NB4 (cell line): ENCODE data around the gene MSANTD1.

ENCODE experiments used
- DNase-seq: peaks from one replicate; pipeline ENCODE4 v3.0.0; 2010; ENCODE audit warnings: low read depth
- H3K4me3 ChIP-seq: one replicate; pipeline ENCODE4 v1.5.1; 2011; ENCODE audit warnings: mild to moderate bottlenecking, low read depth, low read length, moderate library complexity
- CTCF ChIP-seq: IDR thresholded peaks from one replicate; pipeline ENCODE4 v1.5.1; 2012; ENCODE audit warnings: low read depth, low read length
- MAX ChIP-seq: IDR thresholded peaks from 2 replicates; pipeline ENCODE4 v1.6.1; 2011; ENCODE audit warnings: low read depth, low read length
- MYC ChIP-seq: IDR thresholded peaks from 2 replicates; pipeline ENCODE4 v1.6.1; 2011; ENCODE audit warnings: low read depth, low read length
- POLR2A ChIP-seq: IDR thresholded peaks from 2 replicates; pipeline ENCODE4 v1.6.1; 2011; ENCODE audit warnings: mild to moderate bottlenecking; ENCODE audit not compliant: insufficient read length; ENCODE audit errors: extremely low read depth

MSANTD1 gene

GRCh38 chr4:3254302-3255131, 5.6 kb downstream of the MSANTD1 start:
- DNase-seq, result no peak
- H3K4me3 ChIP-seq, result no peak overlapping the region
- TF ChIP-seq MYC (no peak), POLR2A (no peak), CTCF (no peak), MAX (no peak)

- TF ChIP-seq MYC (no peak), CTCF (no peak), POLR2A (no peak), MAX (no peak)
- no peak overlapping the region for H3K4me3 ChIP-seq
- DNase-seq, result no peak
Observed at GRCh38 chr4:3255611-3256186, 6.7 kb downstream of the MSANTD1 start.

- H3K4me3 ChIP-seq, result no peak overlapping the region
- TF ChIP-seq CTCF, result no peak
- TF ChIP-seq MAX, result no peak
- no peak for TF ChIP-seq MYC
- no peak for TF ChIP-seq POLR2A
- DNase-seq, result no peak
Observed at GRCh38 chr4:3256230-3257102, 7.5 kb downstream of the MSANTD1 start.

- DNase-seq, result no peak
- no peak overlapping the region for H3K4me3 ChIP-seq
- TF ChIP-seq MYC, result no peak
- TF ChIP-seq CTCF, result no peak
- TF ChIP-seq POLR2A, result no peak
Observed at GRCh38 chr4:3257103-3257555, 8.2 kb downstream of the MSANTD1 start.

GRCh38 chr4:3257556-3258482, 8.9 kb downstream of the MSANTD1 start:
- no peak overlapping the region for H3K4me3 ChIP-seq
- TF ChIP-seq POLR2A, result no peak
- no peak for TF ChIP-seq CTCF
- TF ChIP-seq MYC, result no peak
- TF ChIP-seq MAX, result no peak
- no peak for DNase-seq
